ENCODE data around the gene PTMS. TPM values are rescaled to one million over a fixed set of nuclear protein-coding genes. Genes with fewer than 3 reads are reported as not detected.
A peak's percentile ranks its signal among the peaks of the same experiment; 100 is the strongest.

Gene PTMS
- total and polyA plus RNA-seq, 9 of the 15 experiments (the other 6 are each of a cell fraction or from before 2014, with no cell fraction given), result 5.1 to 287 (median 78.5) TPM

GRCh38 chr12:6723607-6724408 lies 42.4 kb upstream of the PTMS start, which contains the start of gene COPS7A (continued):
- no peak for TF ChIP-seq HDAC3 (IDR thresholded peaks at IDR 0.05; ENCODE audit: borderline replicate concordance, partially characterized antibody)
- TF ChIP-seq ZNF655 (CRISPR knock-in tag; IDR thresholded peaks at IDR 0.05), result no peak
- no peak for TF ChIP-seq ZMIZ1 (IDR thresholded peaks at IDR 0.05; ENCODE audit: low read depth in 2 of 2, low read length in 2 of 2)
- peak; percentile 87 for TF ChIP-seq ESRRA (IDR thresholded peaks at IDR 0.05; ENCODE audit: borderline replicate concordance, low read depth)
- peak; percentile 81; the same call in 1 of the 2 replicates for TF ChIP-seq MITF (IDR thresholded peaks at IDR 0.05)
- TF ChIP-seq HNRNPK (IDR thresholded peaks at IDR 0.05; ENCODE audit: low read depth, low read length, poor library complexity, severe bottlenecking), result no peak
- TF ChIP-seq PTTG1 (tag; IDR thresholded peaks at IDR 0.05; ENCODE audit: low read depth), result no peak
- peak; percentile 88 for TF ChIP-seq E2F8 (IDR thresholded peaks at IDR 0.05; ENCODE audit: low read depth, partially characterized antibody)
- TF ChIP-seq KAT7 (CRISPR knock-in tag; IDR thresholded peaks at IDR 0.05; ENCODE audit: borderline replicate concordance), result peak; percentile 76; the same call in 1 of the 2 replicates
- no peak for TF ChIP-seq ZNF282 (CRISPR knock-in tag; IDR thresholded peaks at IDR 0.05)
- TF ChIP-seq ARID1B (IDR thresholded peaks at IDR 0.05), result no peak
- TF ChIP-seq RBM22 (IDR thresholded peaks at IDR 0.05; ENCODE audit: low read depth, low read length, poor library complexity, severe bottlenecking), result no peak
- peak; percentile 73 to 77; a peak in 3 of 4 replicates for TF ChIP-seq MLLT1 (IDR thresholded peaks at IDR 0.05)
- peak; percentile 40 for TF ChIP-seq ZNF384 (IDR thresholded peaks at IDR 0.05; ENCODE audit: low read depth, low read length)
- peak in 1 of 2 experiments; percentile 82; a peak in 2 of 3 replicates for TF ChIP-seq CBX3 (IDR thresholded peaks at IDR 0.05; ENCODE audit: borderline replicate concordance in 1 of 2, low read length in 2 of 2)

Measured in K562 (cell line).